ENCODE measurements around the gene LEP.

- TF ChIP-seq CTCF (conservative IDR thresholded peaks at IDR 0.05 in 1 of 2, IDR thresholded peaks at IDR 0.05 in 1 of 2; ENCODE audit: extremely low read depth in 1 of 2, insufficient read depth in 1 of 2, low read depth in 1 of 2, low read length in 2 of 2) (no peak), EZH2 (IDR thresholded peaks at IDR 0.05; ENCODE audit: borderline replicate concordance, low read length) (no peak)
Measured at GRCh38 chr7:128304212-128304611, 63.1 kb downstream of the LEP start.
